ENCODE measurements around the gene AOAH.

- TF ChIP-seq POLR2A (IDR thresholded peaks at IDR 0.05) (no peak), CTCF (IDR thresholded peaks at IDR 0.05) (no peak)
These were observed 240.0 kb downstream of the AOAH start for GRCh38 chr7:36484265-36484664.
